GM18870 (cell line): ENCODE data around the gene ZBTB7A.

Source experiments
- ATAC-seq: cut with Tn5 transposase; IDR thresholded peaks from one replicate; pipeline ENCODE4 v1.9.1; 2021; ENCODE audit warnings: moderate library complexity; ENCODE audit not compliant: unreplicated experiment

ZBTB7A gene

DNA sequence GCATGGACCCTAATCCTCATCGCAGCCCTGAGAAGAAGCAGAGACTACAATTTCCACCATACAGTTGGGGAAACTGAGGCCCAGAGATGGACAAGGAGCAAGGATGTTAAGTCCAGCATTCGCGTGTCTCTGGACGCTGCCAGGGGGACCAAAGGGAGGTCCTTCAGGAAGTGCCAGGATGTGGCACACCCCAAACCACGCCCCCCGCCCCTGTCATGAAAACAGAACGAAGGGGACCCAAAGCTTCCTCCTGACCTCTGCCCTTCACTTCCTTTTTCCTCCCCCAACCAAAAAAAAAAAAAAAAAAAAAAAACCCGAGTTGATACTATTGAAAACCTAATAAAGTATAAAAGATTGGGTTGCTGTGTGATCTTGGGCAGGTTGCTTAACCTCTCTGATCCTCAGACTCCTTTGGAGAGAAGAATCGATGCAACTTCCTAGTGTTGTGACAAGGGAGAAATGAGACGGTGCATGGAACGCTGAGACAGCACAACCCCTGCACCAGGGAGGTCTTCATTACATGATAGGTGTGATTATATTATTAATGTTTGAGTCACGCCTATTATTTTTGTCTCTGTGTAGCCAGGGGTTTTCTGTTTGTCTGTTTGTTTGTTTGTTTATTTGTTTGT lies 2.7 kb upstream of the ZBTB7A start:
- no peak for ATAC-seq

GRCh38 chr19:4068047-4068966 lies 1.6 kb upstream of the ZBTB7A start:
- ATAC-seq, result no peak

GRCh38 chr19:4067396-4068046 lies 822 bp upstream of the ZBTB7A start:
- ATAC-seq, result no peak

DNA sequence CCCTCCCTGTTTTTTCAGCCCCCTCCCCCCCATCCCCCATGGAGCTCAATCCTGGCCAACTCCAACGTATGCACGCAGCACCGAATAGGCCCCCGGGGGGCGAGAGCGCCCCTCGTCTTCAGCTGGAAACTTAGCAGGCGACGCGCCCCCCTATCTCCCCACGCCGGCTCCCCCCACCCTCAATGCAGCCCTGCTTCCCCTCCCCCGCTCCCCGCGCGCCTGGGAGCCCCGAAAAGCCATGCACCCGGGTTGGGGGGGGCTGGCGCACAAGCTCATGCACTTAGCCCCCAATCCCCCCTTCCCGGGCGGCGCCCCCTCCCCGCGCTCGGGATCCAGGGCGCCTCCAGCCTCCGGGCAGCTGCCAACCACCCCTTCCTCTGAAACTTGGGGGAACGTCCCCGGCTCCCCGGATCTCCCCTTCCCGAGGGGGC lies 508 bp downstream of the ZBTB7A start:
- ATAC-seq, result no peak

- peak; percentile 29 for ATAC-seq
Measured at GRCh38 chr19:4065430-4066175, 1.1 kb downstream of the ZBTB7A start.

DNA sequence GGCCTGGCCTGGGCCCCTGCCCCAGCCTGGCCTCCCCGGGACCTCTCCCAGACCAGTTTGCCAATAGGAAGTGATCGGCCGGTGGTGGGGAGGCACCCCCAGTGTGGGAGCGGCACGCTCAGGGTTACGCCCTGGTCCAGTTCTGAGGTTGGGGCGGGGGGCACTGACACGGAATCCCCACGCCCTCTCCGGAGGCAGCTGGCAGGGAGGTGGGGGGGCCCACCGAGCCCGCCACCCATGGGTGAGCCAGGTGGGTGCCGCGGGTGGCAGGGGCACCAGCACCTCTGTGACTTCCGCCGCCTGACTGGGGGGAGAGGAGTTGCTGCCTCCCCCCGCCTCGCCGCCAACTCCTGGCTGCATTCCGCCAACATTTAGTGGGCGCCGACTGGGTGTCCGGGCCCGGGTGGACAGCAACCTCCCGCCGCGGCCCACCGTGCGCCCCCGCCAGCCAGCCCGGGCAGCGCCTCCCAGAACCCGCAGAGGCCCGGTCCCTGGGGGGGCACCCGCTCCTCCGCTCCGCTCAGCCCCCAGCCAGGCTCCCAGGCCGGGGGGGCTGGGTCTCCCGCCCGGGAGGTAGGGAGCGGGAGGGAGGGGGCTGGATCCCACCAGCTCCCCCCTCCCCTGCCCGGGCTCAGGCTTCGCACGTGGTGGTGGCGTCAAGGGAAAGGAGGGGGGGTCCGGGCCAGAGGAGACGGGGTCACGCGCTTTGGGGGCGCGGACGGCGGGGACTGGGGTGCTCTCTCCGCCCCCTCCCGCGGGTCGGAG lies 2.0 kb downstream of the ZBTB7A start:
- ATAC-seq, result no peak

GRCh38 chr19:4064149-4064495 lies 2.6 kb downstream of the ZBTB7A start:
- ATAC-seq, result no peak

DNA sequence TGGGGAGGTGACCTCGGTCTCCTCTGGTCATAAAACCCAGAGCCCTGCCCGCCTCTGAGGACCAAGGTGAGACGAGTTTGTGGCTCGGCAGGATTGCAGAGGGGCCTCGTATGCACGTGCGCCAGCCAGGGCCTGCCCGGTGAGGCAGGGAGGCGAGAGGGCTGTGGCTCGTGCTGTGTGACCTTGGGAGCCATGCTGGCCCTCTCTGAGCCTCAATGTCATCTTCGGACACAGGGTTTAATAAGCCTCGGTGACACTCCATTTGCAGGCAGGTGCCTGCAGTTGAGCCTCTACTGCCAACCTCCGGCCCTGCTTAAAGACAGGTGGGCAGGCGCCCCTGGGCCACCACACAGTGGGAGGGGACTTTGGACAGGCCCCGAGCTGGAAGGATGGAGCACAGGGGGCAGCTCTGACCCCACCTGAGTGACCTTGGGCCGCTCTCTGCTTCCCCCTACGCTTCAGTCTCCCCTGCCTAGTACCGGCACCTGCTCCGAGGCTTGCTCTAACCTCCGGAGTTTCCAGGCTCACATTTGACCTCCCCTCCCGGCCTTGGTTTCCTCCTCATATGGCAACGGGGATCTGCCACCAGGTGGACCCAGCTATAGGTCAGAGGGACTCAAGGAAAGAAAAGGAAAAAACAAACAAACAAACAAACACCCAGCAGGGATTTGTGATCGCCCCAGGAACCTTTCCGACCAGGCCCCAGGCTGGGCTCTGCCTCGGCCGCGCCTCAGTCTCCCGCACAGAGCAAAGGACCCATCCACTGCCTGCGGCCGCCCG lies 3.1 kb downstream of the ZBTB7A start:
- ATAC-seq, result no peak

GRCh38 chr19:4062419-4063368 lies 4.0 kb downstream of the ZBTB7A start:
- ATAC-seq, result no peak

DNA sequence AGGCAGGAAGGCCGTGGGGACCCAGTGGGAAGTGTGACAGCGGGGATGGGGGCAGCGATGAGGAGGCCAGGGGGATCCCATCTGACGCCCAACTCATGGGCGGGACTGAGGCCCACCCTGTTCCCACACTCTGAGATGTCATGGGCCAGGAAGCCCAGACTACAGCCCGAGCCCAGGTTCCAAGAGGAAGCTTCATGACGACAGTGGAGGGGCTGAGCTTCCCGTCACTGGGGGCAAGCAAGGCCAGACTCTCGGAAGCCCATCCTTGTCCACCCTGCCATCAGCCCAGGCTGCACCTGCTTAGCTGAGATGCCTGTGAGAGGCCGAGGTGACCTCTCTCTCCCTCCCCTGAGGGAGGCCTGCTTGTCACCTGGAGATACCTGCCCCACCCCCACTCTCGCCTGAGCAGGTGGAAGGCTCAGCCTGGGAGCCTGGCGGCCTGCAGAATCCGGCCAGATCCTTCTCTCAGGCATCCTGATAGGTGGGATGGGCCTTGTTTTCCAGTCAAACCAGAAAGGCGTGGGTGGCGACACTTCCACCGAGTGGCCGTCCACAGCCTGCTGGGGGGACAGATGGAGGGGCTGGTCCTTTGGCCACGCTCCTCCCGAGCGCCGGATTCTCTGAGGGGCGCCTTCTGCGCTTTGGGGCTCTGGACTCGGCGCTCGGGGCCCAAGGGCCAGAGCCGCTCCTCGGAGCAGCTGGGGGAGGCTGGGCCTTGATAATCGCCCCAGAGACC lies 4.8 kb downstream of the ZBTB7A start:
- no peak for ATAC-seq

GRCh38 chr19:4061178-4061682 lies 5.5 kb downstream of the ZBTB7A start:
- ATAC-seq, result no peak

DNA sequence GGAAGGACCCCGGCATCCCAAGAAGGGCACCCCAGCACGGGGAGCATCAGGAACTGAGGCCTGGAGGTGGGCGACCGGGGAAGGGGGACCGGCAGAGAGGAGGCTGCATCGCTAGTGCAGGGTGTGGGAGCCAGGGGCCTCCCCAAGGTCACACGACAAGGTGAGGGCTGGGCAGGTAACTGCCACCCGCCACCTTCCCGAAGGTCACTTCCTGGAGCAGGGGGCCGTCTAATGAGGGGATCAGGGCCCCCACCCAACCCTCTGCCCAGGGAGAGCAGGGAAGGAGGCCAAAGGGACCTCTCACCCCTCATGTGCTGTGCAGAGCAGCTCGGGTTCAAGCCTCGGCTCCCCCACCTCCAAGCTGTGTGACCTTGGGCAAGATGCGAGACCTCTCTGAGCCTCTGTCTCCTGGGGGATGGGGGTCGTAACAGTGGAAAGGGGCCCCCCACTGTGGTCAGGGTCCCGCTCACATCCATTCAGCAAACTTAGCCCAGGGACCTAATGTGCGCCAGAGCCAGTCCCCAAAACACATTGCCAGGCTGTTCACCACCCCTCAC lies 6.0 kb downstream of the ZBTB7A start:
- ATAC-seq, result no peak

DNA sequence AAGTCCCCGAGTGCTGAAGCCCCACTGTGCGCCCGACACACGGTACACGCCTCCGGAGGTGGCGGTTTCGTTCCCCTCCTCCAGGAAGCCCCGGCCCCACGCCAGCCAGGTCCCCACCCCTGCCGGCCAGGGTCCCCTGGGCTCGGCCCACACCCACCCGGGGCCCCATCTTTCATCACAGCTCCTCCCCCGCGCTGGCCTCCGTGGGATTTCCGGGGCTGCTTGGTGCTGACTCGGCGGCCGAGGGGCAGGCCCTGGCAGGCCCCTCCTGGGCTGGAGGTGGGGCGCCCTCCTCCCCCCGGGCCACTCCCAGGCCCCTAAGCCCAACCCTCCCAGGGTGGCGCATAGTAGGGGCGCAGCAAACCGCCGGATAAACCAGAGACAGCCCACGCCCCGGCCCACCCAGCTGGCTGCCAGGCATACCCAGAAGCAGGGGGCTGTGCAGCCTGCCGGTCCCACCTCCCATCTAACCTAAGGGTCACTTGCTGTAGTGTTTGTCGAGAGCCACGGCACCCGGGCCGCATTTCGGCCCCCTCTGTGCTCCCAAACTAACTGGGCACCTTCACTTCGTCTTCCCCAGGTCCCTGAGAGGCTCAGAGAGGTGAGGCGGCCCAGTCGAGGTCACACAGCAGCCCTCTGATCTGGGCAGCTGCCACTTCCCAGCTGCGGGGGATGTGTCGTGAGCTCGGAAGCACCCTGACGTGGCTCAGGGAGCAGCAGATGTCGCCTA lies 6.6 kb downstream of the ZBTB7A start:
- no peak for ATAC-seq

DNA sequence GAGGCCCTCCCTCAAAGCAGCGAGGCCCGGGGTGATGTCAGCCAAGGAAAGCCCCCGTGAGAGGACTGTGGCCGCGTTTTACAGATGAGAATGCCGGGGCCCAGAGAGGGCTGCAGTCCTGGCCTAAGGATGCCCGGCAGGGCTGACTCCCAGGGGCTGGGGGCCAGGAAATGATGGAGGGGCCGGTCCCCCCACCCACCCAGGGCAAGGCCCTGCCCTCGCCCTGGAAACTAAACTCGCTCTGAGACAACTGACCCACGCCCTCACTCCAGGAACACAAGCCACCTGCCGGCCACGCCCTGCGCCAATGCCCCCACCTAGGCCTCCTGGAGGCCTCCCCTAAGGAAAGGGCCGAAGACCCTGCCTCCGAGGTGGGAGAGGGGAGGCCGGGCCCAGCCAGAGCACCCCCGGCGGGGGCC lies 7.2 kb downstream of the ZBTB7A start:
- ATAC-seq, result no peak

DNA sequence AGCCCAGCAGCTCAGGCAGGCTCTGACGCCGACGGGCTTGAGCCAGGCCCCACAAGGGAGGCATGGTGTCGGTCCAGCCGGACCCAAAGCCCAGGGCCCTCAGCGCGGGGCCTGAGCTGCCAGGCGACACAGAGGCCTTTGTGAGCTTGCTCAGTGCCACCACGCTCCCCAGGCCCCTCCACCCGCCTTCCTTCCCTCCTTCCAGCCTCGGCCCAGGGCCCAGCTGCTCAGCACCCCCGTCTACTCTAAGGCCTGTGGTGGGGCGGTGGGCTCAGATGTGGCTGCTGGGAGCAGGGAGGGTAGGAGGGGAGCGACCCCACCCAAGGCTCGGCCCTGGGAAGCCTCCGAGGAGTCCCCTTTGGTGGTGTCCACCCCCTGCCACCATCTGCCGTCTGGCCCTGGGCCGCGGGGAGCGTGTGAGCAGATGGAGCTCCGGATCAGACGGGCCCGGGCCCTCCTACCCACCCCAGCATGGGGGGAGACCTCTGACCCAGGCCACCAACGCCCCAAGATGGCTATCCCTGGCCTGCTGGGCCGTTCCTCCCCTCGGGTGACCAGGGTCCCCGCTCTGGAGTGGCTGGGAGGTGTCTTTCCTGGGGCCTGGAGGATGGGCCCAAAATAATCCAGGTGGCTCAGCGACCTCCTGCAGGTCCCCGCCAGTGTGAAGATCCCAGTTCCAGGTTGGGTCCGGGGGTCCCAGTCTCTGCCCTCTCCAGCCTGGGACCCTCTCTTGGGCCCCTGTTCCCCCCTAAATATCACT lies 7.8 kb downstream of the ZBTB7A start:
- no peak for ATAC-seq
